GM13977 (cell line): ENCODE measurements around the gene NCAM1.

Source experiments
- DNase-seq: peaks from one replicate; pipeline ENCODE4 v3.0.0; 2012; ENCODE audit warnings: low spot score
- CTCF ChIP-seq: IDR thresholded peaks from 2 replicates; pipeline ENCODE4 v1.5.1; 2012; ENCODE audit warnings: mild to moderate bottlenecking, control low read depth; ENCODE audit not compliant: insufficient read depth; ENCODE audit errors: extremely low read depth, missing control alignments
- in situ Hi-C: fragments of 300-500 bp; cut with MboI; formaldehyde crosslinking; loops from one replicate; pipeline ENCODE4 v1.12.0; 2022; ENCODE audit warnings: low sequenced_read_pairs, low pct_unique_long_range_greater_than_20kb, mixed read lengths, inconsistent platforms; ENCODE audit not compliant: unreplicated experiment

Gene NCAM1

GRCh38 chr11:113260096-113260425 is 298.8 kb downstream of the NCAM1 start:
- in situ Hi-C loops, result no loop called here
- DNase-seq, result no peak
- no peak for TF ChIP-seq CTCF

GRCh38 chr11:113260541-113260940 is 299.3 kb downstream of the NCAM1 start:
- no peak for TF ChIP-seq CTCF
- in situ Hi-C loops, result no loop called here
- DNase-seq, result no peak

- no peak for DNase-seq
- TF ChIP-seq CTCF, result no peak
- in situ Hi-C loops, result no loop called here
Measured at GRCh38 chr11:113261709-113262475, 300.7 kb downstream of the NCAM1 start.

GRCh38 chr11:113262594-113262993 is 301.4 kb downstream of the NCAM1 start:
- no peak for TF ChIP-seq CTCF
- DNase-seq, result no peak
- in situ Hi-C loops, result no loop called here

GRCh38 chr11:113263458-113264259 is 302.4 kb downstream of the NCAM1 start:
- in situ Hi-C loops, result no loop called here
- DNase-seq, result no peak
- TF ChIP-seq CTCF, result no peak

- TF ChIP-seq CTCF, result no peak
- in situ Hi-C loops, result no loop called here
- no peak for DNase-seq
Measured at GRCh38 chr11:113265362-113265761, 304.1 kb downstream of the NCAM1 start.
